Neural progenitor cell (in vitro differentiated cells): ENCODE results near the gene FAM236D.
"Not testable (repeated sequence)": the region's sequence is repeated elsewhere in the genome, so short reads cannot be mapped to it uniquely, and the experiment has no call there.

Experiments used
- CTCF ChIP-seq: fragments of 200-600 bp; sonication (generic); IDR thresholded peaks from 2 replicates; pipeline ENCODE4 v1.5.1; 2017; ENCODE audit warnings: antibody characterized with exemption, mild to moderate bottlenecking
- EZH2 ChIP-seq: fragments of 200-600 bp; sonication (generic); IDR thresholded peaks from 2 replicates; pipeline ENCODE4 v1.6.1; 2017; ENCODE audit warnings: antibody characterized with exemption, mild to moderate bottlenecking, moderate library complexity
- EZH2phosphoT487 ChIP-seq: fragments of 200-600 bp; sonication (generic); IDR thresholded peaks from 2 replicates; pipeline ENCODE4 v1.6.1; 2017; ENCODE audit warnings: antibody characterized with exemption

GRCh38 chrX:72830701-72831100 is 22.7 kb upstream of the FAM236D start:
- TF ChIP-seq CTCF, EZH2, EZH2phosphoT487: not testable (repeated sequence)
